Left renal cortex interstitium (tissue), 4 donors: Measurements from ENCODE around the gene DDX42. TPM values are rescaled to one million over a fixed set of nuclear protein-coding genes. Genes with fewer than 3 reads are reported as not detected.
"Not testable (repeated sequence)": the region's sequence is repeated elsewhere in the genome, so short reads cannot be mapped to it uniquely, and the experiment has no call there.

Source experiments
- DNase-seq, 4 donors: peaks; one replicate each; pipeline ENCODE4 v3.0.0-alpha.2; 2013; ENCODE audit warnings: low read depth in 4 of 4, low spot score in 2 of 4, missing footprints in 1 of 4
- polyA plus RNA-seq, 4 donors: library from polyadenylated mRNA; unstranded; fragments of 120-200 nt; gene quantifications; one replicate each; pipeline ENCODE4 v1.2.1, GENCODE V29; 2013; ENCODE audit not compliant: insufficient read length in 4 of 4

Gene DDX42
- polyA plus RNA-seq, 4 donors = 125 to 212 (median 183) TPM

- no peak for DNase-seq
These were observed 79.3 kb downstream of the DDX42 start for GRCh38 chr17:63853260-63853659.

- no peak for DNase-seq
These were observed 80.7 kb downstream of the DDX42 start for GRCh38 chr17:63854709-63855108.

DNA sequence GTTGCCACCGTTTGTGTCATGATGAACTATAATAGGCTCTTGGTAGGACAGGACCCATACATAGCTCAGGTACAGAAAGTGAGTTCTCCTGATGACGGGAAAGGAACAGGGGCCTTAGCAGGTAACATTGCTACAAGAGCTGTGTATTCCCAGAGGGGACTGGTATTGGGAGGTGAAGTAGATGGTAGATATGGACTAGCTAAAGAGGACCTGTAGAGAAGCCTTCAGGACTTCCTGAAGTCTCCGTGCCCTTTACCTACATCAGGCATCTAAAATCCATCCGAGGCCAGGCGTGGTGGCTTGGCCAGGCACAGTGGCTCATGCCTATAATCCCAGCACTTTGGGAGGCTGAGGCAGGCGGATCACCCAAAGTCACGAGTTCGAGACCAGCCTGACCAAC, 81.2 kb downstream of the DDX42 start:
- DNase-seq = no peak

GRCh38 chr17:63856425-63856824, 82.5 kb downstream of the DDX42 start:
- not testable (repeated sequence) for DNase-seq

DNA sequence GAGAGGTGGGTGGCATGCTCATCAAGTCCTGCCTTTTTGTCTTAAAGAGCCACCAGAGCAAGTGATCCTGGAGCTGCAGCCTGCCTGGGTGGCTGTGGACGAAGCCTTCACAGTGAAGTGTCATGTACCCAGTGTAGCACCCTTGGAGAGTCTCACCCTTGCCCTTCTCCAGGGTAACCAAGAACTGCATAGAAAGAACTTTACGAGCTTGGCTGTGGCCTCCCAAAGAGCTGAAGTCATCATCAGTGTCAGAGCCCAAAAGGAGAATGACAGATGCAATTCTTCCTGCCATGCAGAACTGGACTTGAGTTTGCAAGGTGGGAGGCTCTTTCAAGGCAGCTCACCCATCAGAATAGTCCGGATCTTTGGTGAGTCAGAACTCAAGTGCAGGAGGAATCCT, 85.3 kb downstream of the DDX42 start:
- DNase-seq = no peak

DNA sequence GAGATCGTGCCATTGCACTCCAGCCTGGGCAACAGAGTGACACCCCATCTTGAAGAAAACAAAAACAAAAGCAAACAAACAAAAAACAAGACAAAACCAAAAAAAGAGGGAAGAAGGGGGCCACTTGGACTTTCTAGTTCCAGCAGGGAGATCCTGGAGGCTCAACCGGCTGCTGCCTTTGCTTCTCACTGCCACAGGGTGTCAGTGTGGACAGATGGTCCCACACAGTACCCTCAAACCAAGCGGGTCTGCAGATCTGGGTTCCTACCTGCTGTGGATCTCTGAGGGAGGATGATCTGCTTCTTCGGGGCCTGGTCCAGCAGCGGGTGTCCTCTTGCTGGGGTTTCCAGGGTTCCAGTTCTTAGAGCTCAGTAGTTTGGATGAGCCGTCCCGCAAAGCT, 92.7 kb downstream of the DDX42 start:
- DNase-seq = not testable (repeated sequence)

Other genes with a start within 250 kb of the DDX42 start
- gene DCAF7, start 223.7 kb upstream of the DDX42 start, polyA plus RNA-seq = 100 to 1,000 TPM; 101 to 116 (median 111) TPM
- gene TACO1, start 173.3 kb upstream of the DDX42 start, polyA plus RNA-seq = 10 to 100 TPM; 26.7 to 30.9 (median 28.4) TPM
- 10 to 100 TPM; 27.5 to 34.9 (median 31.3) TPM for gene MAP3K3, start 151.8 kb upstream of the DDX42 start, polyA plus RNA-seq
- 10 to 100 TPM; 21.9 to 40.3 (median 31.8) TPM for gene LIMD2, start 74.0 kb upstream of the DDX42 start, polyA plus RNA-seq
- 10 to 100 TPM; 35.9 to 80.8 (median 54.7) TPM for gene STRADA, start 32.4 kb upstream of the DDX42 start, polyA plus RNA-seq
- gene CCDC47, start 573 bp upstream of the DDX42 start, polyA plus RNA-seq = 100 to 1,000 TPM in 3 of 4 donors, 10 to 100 TPM in 1; 86.9 to 126 (median 108) TPM
- 100 to 1,000 TPM; 156 to 190 (median 181) TPM for gene PSMC5, start 53.3 kb downstream of the DDX42 start, polyA plus RNA-seq
- gene FTSJ3, start 53.5 kb downstream of the DDX42 start, polyA plus RNA-seq = 10 to 100 TPM; 59.9 to 92.1 (median 62.6) TPM
- 10 to 100 TPM; 55.0 to 63.8 (median 57.8) TPM for gene SMARCD2, start 68.5 kb downstream of the DDX42 start, polyA plus RNA-seq
- under 1 TPM in 2 of 4 donors, not detected in 2; 0.61 to 0.82 TPM for gene CSH2, start 99.5 kb downstream of the DDX42 start, polyA plus RNA-seq
- gene GH2, start 107.8 kb downstream of the DDX42 start, polyA plus RNA-seq = not detected
- 1 to 10 TPM in 1 of 4 donors, under 1 TPM in 1, not detected in 2; 0.55 to 1.8 TPM for gene CSH1, start 122.4 kb downstream of the DDX42 start, polyA plus RNA-seq
- gene CSHL1, start 137.1 kb downstream of the DDX42 start, polyA plus RNA-seq = not detected
- gene GH1, start 144.7 kb downstream of the DDX42 start, polyA plus RNA-seq = not detected
- 1 to 10 TPM; 1.8 to 3.0 (median 2.9) TPM for gene CD79B, start 158.2 kb downstream of the DDX42 start, polyA plus RNA-seq
- gene SCN4A, start 198.7 kb downstream of the DDX42 start, polyA plus RNA-seq = 1 to 10 TPM in 3 of 4 donors, under 1 TPM in 1; 0.99 to 1.3 (median 1.2) TPM
- gene PRR29, start 224.2 kb downstream of the DDX42 start, polyA plus RNA-seq = 1 to 10 TPM; 2.9 to 4.0 (median 3.6) TPM
- gene ICAM2, start 246.5 kb downstream of the DDX42 start, polyA plus RNA-seq = 10 to 100 TPM; 22.0 to 36.0 (median 29.4) TPM